GM19397 (cell line): ENCODE results near the gene HSBP1.

Experiments used
- ATAC-seq: cut with Tn5 transposase; IDR thresholded peaks from one replicate; pipeline ENCODE4 v1.9.1; 2021; ENCODE audit warnings: mild to moderate bottlenecking, moderate library complexity; ENCODE audit not compliant: unreplicated experiment

HSBP1 gene

DNA sequence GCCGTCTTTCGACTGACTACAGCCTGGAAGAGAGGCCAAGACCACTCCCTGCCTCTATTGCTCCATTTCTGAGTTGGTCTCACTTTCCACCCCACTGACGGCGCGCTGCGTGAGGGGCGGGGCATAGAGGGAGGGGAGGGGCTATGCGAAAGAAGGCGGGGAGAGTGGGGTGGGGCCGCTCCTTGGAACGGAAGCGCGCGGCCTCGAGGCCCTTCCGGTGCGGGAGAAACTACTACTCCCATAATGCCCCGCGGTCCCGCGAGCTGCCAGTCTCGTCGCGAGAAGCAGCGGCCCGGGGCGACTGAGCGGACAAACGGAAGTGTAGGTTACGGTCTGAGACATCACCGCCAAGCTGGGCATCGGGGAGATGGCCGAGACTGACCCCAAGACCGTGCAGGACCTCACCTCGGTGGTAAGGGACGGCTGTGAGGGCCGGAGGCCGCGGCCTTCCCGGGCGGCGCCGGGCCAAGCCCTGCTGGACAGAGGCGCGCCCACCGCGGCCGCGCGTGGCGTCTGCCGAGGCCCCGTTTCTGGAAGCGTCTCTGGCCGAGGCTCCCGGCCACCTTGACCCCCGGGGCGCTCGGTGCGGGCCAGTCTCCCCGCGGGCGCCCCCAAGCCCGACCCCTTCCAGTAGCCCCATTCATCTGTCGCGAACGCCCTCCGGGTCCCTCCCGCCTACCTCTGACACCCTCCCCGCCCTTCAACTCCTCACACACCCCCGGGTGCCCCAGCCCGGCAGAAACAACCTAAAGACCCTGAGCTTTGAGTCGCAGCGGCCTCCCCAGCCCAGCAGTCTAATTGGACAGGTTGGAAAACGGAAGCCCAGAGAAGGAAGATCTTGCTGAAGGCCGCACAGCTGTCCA lies at the start of gene HSBP1:
Gene HSBP1, plus strand, starts transcription at position 269 of the 863 bp plus-strand sequence. Its CDS starts 99 bp downstream, at position 368.
- ATAC-seq = peak; percentile 98

- ATAC-seq = no peak
These were observed 45.4 kb upstream of the HSBP1 start for GRCh38 chr16:83762141-83762991.

DNA sequence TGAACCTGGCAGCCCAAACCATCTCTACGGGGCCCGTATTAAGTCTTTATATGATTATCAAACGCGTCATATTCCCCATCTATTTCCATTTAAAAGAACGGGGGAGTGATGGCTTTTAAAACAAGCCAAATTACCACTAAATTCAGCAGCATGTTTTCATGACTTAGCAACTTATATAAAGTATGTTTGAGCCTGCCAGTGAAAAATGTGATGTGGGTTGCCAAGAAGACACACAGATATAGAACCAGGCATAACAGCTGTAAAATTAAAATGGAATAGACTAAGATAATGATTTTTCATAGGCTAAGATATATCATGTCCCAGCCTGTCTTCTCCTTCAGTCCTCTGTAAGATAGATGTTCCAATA lies 44.8 kb upstream of the HSBP1 start:
- no peak for ATAC-seq

- no peak for ATAC-seq
These were observed 38.8 kb upstream of the HSBP1 start for GRCh38 chr16:83768986-83769385.

- ATAC-seq = no peak
These were observed 38.3 kb upstream of the HSBP1 start for GRCh38 chr16:83769397-83770008.

DNA sequence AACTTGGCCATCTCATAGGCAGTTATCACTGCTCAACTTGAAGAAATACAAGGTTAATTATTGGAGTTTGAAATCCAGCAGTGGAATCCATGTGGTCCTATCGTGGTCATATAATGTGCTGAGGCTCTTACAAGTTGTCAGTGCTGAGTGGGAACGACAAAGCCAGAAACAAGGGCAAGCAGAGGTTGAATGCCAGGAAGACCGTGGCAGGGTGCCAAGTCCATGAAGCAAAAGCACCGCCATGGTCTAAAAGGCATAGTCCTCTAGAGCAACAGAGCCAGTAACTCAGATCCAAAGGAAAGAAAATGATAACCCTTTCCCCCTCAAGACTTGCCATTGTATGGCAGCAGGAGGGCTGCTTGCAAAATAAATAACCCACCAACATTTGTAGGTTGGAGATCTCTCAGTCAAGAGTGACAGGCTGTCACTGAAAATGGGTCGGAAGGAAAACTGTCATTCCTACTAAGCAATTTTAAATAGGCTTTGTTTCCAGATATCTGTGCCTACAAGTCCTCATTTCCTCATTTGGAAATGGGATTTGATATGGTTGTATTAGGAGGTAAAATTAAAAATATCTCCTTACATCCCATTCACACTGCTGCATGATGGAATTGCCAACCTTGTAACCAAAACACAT lies 36.4 kb upstream of the HSBP1 start:
- ATAC-seq = no peak

GRCh38 chr16:83772806-83773205 lies 35.0 kb upstream of the HSBP1 start:
- no peak for ATAC-seq

DNA sequence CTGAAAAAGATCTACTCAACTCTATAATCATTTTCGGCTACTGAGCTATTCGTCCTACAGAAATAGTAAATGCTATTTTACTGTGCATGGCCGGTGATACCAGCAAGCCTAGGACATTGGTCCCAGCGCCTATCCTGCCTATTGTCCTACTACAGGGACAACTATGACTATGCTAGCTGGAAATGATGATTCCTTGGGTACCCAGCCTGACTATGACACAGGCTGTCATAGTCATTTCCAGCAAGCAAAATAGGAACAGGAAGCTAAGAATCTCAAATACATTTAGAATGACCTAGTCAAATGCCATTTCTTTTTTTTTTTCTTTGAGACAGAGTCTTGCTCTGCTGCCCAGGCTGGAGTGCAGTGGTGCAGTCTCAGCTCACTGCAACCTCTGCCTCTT lies 33.7 kb upstream of the HSBP1 start:
- no peak for ATAC-seq

DNA sequence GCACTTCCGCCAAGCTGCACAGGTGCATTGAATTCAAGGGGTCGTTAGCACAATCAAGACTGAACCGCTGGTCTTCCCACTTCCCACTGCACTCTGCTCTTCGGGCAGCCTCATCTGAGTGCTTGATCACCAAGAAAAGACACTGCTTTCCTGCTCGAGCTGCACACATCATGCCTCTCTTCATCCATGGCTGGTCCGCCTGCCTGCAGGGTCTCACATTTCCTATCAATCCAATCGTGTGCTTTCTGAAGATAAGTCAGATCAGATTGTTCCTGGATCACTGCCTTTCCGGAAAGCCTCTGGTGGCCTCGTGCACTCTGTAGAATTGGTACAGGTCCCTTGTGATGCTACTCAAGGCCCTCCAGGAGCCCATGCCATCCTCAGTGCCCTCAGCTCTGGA lies 30.8 kb upstream of the HSBP1 start:
- ATAC-seq = no peak

GRCh38 chr16:83779886-83780285 lies 27.9 kb upstream of the HSBP1 start:
- no peak for ATAC-seq

- ATAC-seq = no peak
These were observed 22.3 kb upstream of the HSBP1 start for GRCh38 chr16:83785455-83785854.

GRCh38 chr16:83789642-83790401 lies 18.0 kb upstream of the HSBP1 start:
- ATAC-seq = no peak

DNA sequence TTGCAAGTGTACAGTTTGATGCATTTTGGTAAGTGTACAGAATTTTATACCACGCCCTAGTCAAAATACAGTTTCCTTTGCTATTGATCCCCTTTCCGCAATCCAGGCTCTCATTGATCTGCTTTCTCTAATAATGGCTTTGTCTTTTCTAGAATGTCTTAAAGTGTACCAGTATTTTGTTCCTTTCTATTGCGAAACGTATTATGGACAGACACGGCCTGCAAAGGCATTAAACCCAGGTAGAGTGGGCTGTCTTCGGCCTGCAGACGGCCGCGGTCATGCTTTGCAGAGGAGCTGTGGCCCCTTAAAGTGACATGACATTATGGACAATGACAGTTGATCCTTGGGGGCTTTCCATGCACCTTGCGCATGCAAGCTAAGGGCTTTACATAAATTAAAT lies 15.9 kb upstream of the HSBP1 start:
- no peak for ATAC-seq

- no peak for ATAC-seq
These were observed 15.4 kb upstream of the HSBP1 start for GRCh38 chr16:83792391-83792790.

- ATAC-seq = no peak
These were observed 14.6 kb upstream of the HSBP1 start for GRCh38 chr16:83793179-83793578.

DNA sequence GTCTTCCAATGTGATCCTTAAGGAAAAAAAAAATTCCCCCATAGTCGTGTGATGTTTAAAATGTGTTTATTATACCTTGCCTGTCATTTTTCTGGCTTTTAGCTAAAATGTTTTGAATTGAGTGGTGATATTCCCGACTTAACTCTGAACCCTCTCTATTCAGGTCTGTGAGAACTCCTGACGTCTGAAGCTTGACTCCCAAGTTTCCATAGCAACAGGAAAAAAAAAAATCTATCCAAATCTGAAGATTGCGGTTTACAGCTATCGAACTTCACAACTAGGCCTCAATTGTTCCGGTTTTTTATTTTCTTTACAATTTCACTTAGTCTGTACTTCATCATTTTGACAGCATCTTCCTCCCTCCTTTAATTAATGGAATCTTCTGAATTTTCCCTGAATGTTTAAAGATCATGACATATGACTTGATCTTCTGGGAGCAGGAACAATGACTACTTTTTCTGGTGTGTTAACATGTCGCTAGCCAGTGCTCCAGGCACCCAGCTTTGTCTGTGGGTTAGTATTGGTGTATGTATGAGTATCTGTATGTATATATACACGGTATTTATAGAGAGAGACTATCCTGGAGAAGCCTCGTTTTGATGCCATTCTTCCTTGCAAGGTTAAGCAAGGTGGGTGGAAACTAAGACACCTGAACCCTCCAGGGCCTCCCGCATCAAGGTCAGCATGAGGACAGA lies 12.8 kb upstream of the HSBP1 start:
- no peak for ATAC-seq

DNA sequence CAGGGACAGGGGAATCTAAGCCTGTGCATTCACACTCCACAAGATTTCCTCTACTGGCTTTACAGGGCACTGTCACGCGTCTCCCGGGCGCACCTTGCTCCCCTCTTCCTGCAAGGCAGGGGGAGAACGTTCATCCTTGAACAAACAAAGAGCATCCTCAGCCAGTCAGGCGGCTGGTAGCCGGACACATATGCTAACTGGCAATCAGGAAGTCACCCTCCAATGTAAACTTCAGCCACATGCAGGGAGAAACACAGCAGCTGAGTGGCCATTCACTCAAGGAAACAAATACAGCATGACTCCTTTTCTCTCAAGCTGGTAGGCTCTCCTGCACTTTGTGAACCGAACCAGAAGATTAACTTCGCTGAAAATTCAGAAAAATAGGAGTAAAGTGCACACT lies 10.8 kb upstream of the HSBP1 start:
- ATAC-seq = no peak

- ATAC-seq = no peak
These were observed 8.4 kb upstream of the HSBP1 start for GRCh38 chr16:83799336-83799735.

DNA sequence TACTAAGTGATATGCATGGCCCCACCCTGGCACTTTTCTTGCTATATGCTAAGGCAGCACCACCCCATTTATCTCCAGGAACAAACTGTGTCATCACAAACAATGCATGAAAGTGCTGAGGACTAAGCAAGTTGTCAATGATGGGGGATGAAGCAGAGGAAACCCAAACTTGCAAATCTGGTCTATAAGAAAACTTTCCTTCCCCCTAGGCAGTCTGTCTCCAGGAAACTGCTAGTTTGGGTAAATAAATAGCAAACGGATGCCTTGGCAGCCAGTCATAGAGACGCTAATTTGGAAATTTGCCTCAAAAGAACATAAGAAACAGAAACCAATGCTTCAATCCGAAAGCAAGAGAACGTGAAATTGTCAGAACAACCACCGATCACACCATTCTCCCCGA lies 5.6 kb upstream of the HSBP1 start:
- no peak for ATAC-seq
